Thyroid gland (tissue), 4 donors: ENCODE data around the gene HOXD3. TPM values are rescaled to one million over a fixed set of nuclear protein-coding genes. Genes with fewer than 3 reads are reported as not detected.

Experiments used
- DNase-seq, 2 donors: peaks; one replicate each; pipeline ENCODE4 v3.0.0-alpha.2; 2019
- H3K27ac ChIP-seq, 3 donors: fragments of 200-600 bp; sonication (generic); 1 replicate in 2 of 3; 2 replicates in 1 of 3; pipeline ENCODE4 v1.5.1; 2016 to 2019; ENCODE audit warnings: mild to moderate bottlenecking in 1 of 3, moderate library complexity in 1 of 3
- H3K27me3 ChIP-seq: fragments of 200-600 bp; sonication (generic); one replicate; pipeline ENCODE4 v1.5.1; 2019
- H3K36me3 ChIP-seq, 2 donors: fragments of 200-600 bp; sonication (generic); one replicate each; pipeline ENCODE4 v1.5.1; 2016 to 2019
- H3K4me1 ChIP-seq, 2 donors: fragments of 200-600 bp; sonication (generic); one replicate each; pipeline ENCODE4 v1.5.1; 2017 to 2019
- H3K4me3 ChIP-seq, 3 donors: fragments of 200-600 bp; sonication (generic); replicated peaks in 1 of 3; 1 replicate in 2 of 3; 2 replicates in 1 of 3; pipeline ENCODE4 v1.5.1; 2016; ENCODE audit warnings: mild to moderate bottlenecking in 1 of 3
- H3K9me3 ChIP-seq: fragments of 200-600 bp; sonication (generic); one replicate; pipeline ENCODE4 v1.5.1; 2017
- POLR2A ChIP-seq, 2 donors: fragments of 450-650 bp; IDR thresholded peaks; one replicate each; pipeline ENCODE4 v1.6.1; 2017; ENCODE audit warnings: antibody characterized with exemption in 2 of 2, mild to moderate bottlenecking in 2 of 2, moderate library complexity in 1 of 2
- WGBS, 2 donors: methylation state at CpG; one replicate each; pipeline ENCODE4 v1.1.5; 2017; 5-methylcytosine and 5-hydroxymethylcytosine counted together
- intact Hi-C: fragments of 100-400 bp; cut with DNase I; formaldehyde crosslinking; loops from one replicate; pipeline ENCODE4 v1.15.1; 2023
- total RNA-seq, 4 donors: library from RNA; depleted of rRNA; stranded (reverse); fragments of >200 nt; gene quantifications; one replicate each; pipeline ENCODE4 v1.2.3, GENCODE V29; 2016
- TF ChIP-seq, protein P1 (sequence below), 6 experiments: fragments of 200-600 bp in 3 of 6; fragments of 450-650 bp in 3 of 6; sonication (generic) in 3 of 6; IDR thresholded peaks; one replicate each; pipeline ENCODE4 v1.5.1; 2016 to 2019; ENCODE audit warnings: antibody characterized with exemption in 6 of 6, mild to moderate bottlenecking in 2 of 6, inconsistent platforms in 1 of 6, moderate library complexity in 1 of 6

HOXD3 gene
- total RNA-seq, 4 donors from 2014 or later: 0.75 to 5.0 (median 3.1) TPM

DNA sequence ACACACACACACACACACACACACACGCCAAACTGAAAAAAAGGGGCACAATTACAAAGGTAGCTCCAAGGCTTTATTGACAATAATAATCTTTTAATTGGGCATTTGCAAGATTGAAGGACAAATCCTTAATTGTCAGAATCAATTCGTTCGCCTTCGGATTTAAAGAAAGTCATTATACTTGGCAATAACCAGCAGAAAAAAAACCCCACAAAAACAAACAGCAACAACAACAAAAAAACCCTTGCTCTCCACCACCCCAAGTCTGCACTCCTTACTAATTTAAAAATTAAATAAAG, 29.4 kb upstream of the HOXD3 start:
- DNase-seq: no peak
- Histone ChIP-seq H3K27me3 (peaks cover 70% of the 10 kb centered on the region), H3K4me1 (peaks cover 5 to 22% of the 10 kb centered on the region in 2 donors), H3K36me3 (no peaks in the 10 kb centered on the region), H3K27ac (no peak overlapping the region), H3K4me3 (no peak overlapping the region), H3K9me3 (no peaks in the 10 kb centered on the region)
- TF ChIP-seq, protein P1, sequence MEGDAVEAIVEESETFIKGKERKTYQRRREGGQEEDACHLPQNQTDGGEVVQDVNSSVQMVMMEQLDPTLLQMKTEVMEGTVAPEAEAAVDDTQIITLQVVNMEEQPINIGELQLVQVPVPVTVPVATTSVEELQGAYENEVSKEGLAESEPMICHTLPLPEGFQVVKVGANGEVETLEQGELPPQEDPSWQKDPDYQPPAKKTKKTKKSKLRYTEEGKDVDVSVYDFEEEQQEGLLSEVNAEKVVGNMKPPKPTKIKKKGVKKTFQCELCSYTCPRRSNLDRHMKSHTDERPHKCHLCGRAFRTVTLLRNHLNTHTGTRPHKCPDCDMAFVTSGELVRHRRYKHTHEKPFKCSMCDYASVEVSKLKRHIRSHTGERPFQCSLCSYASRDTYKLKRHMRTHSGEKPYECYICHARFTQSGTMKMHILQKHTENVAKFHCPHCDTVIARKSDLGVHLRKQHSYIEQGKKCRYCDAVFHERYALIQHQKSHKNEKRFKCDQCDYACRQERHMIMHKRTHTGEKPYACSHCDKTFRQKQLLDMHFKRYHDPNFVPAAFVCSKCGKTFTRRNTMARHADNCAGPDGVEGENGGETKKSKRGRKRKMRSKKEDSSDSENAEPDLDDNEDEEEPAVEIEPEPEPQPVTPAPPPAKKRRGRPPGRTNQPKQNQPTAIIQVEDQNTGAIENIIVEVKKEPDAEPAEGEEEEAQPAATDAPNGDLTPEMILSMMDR (IDR thresholded peaks at IDR 0.05): no peak
- TF ChIP-seq POLR2A (IDR thresholded peaks at IDR 0.05): no peak
- 19 to 26% methylated on average over 4 of the region's 4 CpGs for WGBS, 2 donors
- intact Hi-C loops: loop anchor here (5.0 to 10.0 kb wide), 3 partner anchors 430 to 1017 kb away; no protein-coding TSS in a partner anchor

DNA sequence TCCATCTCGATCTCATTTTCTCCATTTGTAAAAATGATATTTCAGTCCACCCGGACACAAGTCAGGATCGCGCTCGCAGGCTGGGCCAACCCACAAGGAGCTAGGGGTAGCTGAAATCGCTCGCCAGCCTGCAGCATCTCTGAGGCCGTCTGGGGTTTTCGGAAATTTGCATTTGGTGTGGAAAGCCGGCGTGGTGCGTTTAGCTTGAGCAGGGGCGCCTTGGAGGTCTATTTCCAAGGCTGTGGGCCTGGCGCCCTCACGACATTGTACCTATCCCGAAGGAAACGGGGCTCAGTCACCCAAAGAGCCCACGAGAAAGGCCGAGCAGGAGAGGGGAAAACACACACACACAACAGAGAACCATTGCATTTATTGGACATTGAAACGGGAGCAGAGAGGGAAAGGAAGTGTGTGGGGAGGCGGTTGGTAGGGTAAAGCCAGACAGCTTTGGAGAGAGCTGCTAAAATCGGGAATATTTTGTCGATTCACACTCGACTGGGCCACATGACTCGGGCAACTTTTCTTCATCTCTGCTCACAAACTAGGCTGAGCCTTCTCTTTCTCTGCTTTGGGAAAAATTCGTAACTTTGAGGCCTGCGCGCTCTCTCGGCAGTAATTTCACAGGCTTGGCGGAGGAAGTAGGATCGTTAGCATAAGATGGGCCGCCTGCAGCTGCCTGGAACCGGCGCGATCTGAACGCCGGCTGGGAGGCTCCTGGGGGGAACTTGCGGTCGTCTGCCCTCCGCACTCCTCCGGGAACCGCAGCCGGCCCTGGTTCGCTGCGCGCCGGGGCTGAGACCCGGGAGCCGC, 28.7 kb upstream of the HOXD3 start:
- DNase-seq: no peak
- Histone ChIP-seq H3K27ac (peak overlapping the region in 1 of 3 donors; percentile 36), H3K27me3 (peaks cover 70% of the 10 kb centered on the region), H3K4me3 (no peak overlapping the region), H3K9me3 (no peaks in the 10 kb centered on the region), H3K4me1 (peaks cover 5 to 15% of the 10 kb centered on the region in 2 donors), H3K36me3 (no peaks in the 10 kb centered on the region)
- 16 to 22% methylated on average over 41 to 49 of the region's 49 CpGs for WGBS, 2 donors
- intact Hi-C loops: loop anchor here (5.0 to 10.0 kb wide), 3 partner anchors 429 to 1016 kb away; no protein-coding TSS in a partner anchor
- TF ChIP-seq POLR2A (IDR thresholded peaks at IDR 0.05): no peak
- TF ChIP-seq, protein P1 (IDR thresholded peaks at IDR 0.05): no peak

DNA sequence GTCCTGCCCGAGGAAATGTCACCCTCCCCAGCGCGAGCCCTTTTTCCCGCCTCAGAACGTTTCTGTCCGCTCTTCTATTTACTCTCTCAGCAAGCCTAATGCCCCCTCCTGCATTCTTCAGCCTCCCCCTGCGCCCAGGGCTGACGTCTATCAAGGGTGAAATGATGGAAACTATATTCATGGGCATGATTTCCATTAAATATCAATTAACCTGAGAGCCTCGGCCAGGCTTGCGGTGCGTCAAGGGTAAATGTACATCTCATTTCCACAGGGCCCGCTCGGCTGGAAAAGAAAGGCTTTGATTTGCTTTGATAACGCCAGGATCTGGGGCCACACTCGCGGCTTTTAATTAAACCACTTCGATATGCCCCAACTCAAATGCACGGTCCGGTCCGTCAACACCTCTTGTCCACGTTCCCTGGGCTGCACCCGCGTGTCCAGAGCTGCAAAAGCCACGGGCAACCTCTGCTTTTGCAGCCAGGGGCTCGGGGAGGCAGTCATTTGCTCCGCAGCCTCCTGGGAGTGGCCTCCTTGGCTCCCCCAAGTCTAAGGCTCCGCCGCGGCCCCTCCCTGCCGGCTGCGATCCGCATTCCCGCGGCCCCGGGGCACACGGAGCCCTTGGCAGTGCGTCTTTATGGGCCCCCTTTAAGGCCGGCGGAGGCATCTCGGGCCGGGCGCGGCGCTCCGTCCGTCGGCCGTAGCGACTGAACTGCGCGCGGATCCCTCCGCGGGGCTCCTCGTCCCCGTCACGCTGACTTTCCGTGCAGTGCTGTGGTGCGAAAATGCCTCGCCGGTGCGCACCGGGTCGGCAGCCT, 27.9 kb upstream of the HOXD3 start, which contains the start of gene HOXD8:
TSS of gene HOXD8 (plus strand) at position 724 of the 815 bp plus-strand sequence. CDS start 662 bp downstream, outside the sequence.
- peak in 1 of 2 donors; percentile 32 for DNase-seq
- no peaks in the 10 kb centered on the region for H3K9me3 ChIP-seq
- TF ChIP-seq, protein P1 (IDR thresholded peaks at IDR 0.05): no peak
- peaks cover 68% of the 10 kb centered on the region for H3K27me3 ChIP-seq
- H3K4me1 ChIP-seq: peaks cover 5 to 14% of the 10 kb centered on the region in 2 donors
- intact Hi-C loops: loop anchor here (5.0 to 10.0 kb wide), 3 partner anchors 428 to 1016 kb away; no protein-coding TSS in a partner anchor
- 4 to 6% methylated on average over 23 to 36 of the region's 64 CpGs for WGBS, 2 donors
- no peaks in the 10 kb centered on the region for H3K36me3 ChIP-seq
- H3K27ac ChIP-seq: peak within 1 kb of the TSS; percentile 12 to 54 (median 50)
- peak within 1 kb of the TSS in 1 of 3 donors; percentile 23 for H3K4me3 ChIP-seq

DNA sequence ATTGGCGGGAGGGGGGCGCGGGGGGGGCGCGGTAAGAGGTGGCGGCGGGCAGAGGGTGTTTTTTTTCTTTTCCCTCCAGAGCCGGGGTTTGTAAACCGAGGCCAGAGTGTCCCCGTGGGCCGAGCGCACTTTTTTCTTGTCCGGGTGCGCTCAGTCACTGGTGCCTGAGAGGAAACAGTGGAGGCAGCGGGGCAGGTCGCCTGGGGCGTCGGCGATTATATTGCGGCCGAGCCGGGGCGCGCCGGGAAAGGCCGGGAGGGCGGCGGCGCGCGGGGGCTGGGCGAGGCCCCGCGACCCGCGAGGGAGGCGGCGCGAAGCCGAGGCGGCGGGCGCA, 27.3 kb upstream of the HOXD3 start:
- Histone ChIP-seq H3K4me3 (peak overlapping the region in 1 of 3 donors; percentile 19), H3K4me1 (peaks cover 5 to 14% of the 10 kb centered on the region in 2 donors), H3K36me3 (no peaks in the 10 kb centered on the region), H3K9me3 (no peaks in the 10 kb centered on the region), H3K27me3 (peaks cover 68% of the 10 kb centered on the region), H3K27ac (peak overlapping the region in 2 of 3 donors; percentile 4 to 36)
- intact Hi-C loops: loop anchor here (5.0 to 10.0 kb wide), 3 partner anchors 428 to 1015 kb away; no protein-coding TSS in a partner anchor
- TF ChIP-seq, protein P1 (IDR thresholded peaks at IDR 0.05): no peak
- no peak for TF ChIP-seq POLR2A (IDR thresholded peaks at IDR 0.05)
- no peak for DNase-seq
- WGBS, 2 donors: 0 to 14% methylated on average over 11 to 13 of the region's 43 CpGs
